ENCODE data around the gene EPB41L3.

The EPB41L3 gene

GRCh38 chr18:5449858-5450509, 93.8 kb downstream of the EPB41L3 start:
- TF ChIP-seq TAF1 (IDR thresholded peaks at IDR 0.05; ENCODE audit: borderline replicate concordance, insufficient read depth, low read length) (no peak), REST (IDR thresholded peaks at IDR 0.05; ENCODE audit: insufficient read depth in 1 of 2, low read depth in 2 of 2, low read length in 2 of 2) (no peak), POLR2AphosphoS5 (IDR thresholded peaks at IDR 0.05; ENCODE audit: low read depth, low read length) (no peak), SIN3A (IDR thresholded peaks at IDR 0.05; ENCODE audit: borderline replicate concordance, insufficient read depth, low read length) (no peak)

- TF ChIP-seq POLR2AphosphoS5 (IDR thresholded peaks at IDR 0.05; ENCODE audit: low read depth, low read length) (no peak), REST (IDR thresholded peaks at IDR 0.05; ENCODE audit: insufficient read depth in 1 of 2, low read depth in 2 of 2, low read length in 2 of 2) (no peak), SIN3A (IDR thresholded peaks at IDR 0.05; ENCODE audit: borderline replicate concordance, insufficient read depth, low read length) (no peak), TAF1 (IDR thresholded peaks at IDR 0.05; ENCODE audit: borderline replicate concordance, insufficient read depth, low read length) (no peak), FOXP2 (optimal IDR thresholded peaks at IDR 0.05; ENCODE audit: borderline replicate concordance, extremely low read depth, extremely low read length, insufficient read depth) (no peak)
Observed at GRCh38 chr18:5447442-5447841, 96.4 kb downstream of the EPB41L3 start.

GRCh38 chr18:5444847-5445246, 99.0 kb downstream of the EPB41L3 start:
- no peak for TF ChIP-seq FOXP2 (optimal IDR thresholded peaks at IDR 0.05; ENCODE audit: borderline replicate concordance, extremely low read depth, extremely low read length, insufficient read depth)
- TF ChIP-seq TAF1 (IDR thresholded peaks at IDR 0.05; ENCODE audit: borderline replicate concordance, insufficient read depth, low read length): no peak
- no peak for TF ChIP-seq REST (IDR thresholded peaks at IDR 0.05; ENCODE audit: insufficient read depth in 1 of 2, low read depth in 2 of 2, low read length in 2 of 2)
- TF ChIP-seq POLR2AphosphoS5 (IDR thresholded peaks at IDR 0.05; ENCODE audit: low read depth, low read length): no peak
- no peak for TF ChIP-seq SIN3A (IDR thresholded peaks at IDR 0.05; ENCODE audit: borderline replicate concordance, insufficient read depth, low read length)

GRCh38 chr18:5444269-5444668, 99.5 kb downstream of the EPB41L3 start:
- no peak for TF ChIP-seq POLR2AphosphoS5 (IDR thresholded peaks at IDR 0.05; ENCODE audit: low read depth, low read length)
- TF ChIP-seq FOXP2 (optimal IDR thresholded peaks at IDR 0.05; ENCODE audit: borderline replicate concordance, extremely low read depth, extremely low read length, insufficient read depth): no peak
- no peak for TF ChIP-seq REST (IDR thresholded peaks at IDR 0.05; ENCODE audit: insufficient read depth in 1 of 2, low read depth in 2 of 2, low read length in 2 of 2)
- TF ChIP-seq SIN3A (IDR thresholded peaks at IDR 0.05; ENCODE audit: borderline replicate concordance, insufficient read depth, low read length): no peak
- no peak for TF ChIP-seq TAF1 (IDR thresholded peaks at IDR 0.05; ENCODE audit: borderline replicate concordance, insufficient read depth, low read length)

All from PFSK-1 (cell line).